ENCODE results near the gene SLC25A47. TPM values are rescaled to one million over a fixed set of nuclear protein-coding genes. Genes with fewer than 3 reads are reported as not detected.
A peak's percentile ranks its signal among the peaks of the same experiment; 100 is the strongest.

SLC25A47 gene
- polyA plus RNA-seq, 10 donors, result 0.11 to 0.14 TPM; not detected in 8

GRCh38 chr14:100375963-100376735, 53.0 kb downstream of the SLC25A47 start, which contains the start of gene WDR25:
Gene WDR25, plus strand, starts transcription at chr14:100376485.
- peak; percentile 95 to 98 (median 95) for DNase-seq

- DNase-seq, result no peak
Measured at GRCh38 chr14:100376751-100377171, 53.6 kb downstream of the SLC25A47 start.

Other genes starting within 250 kb of the SLC25A47 start
- 1 to 10 TPM in 1 of 10 donors, under 1 TPM in 9; 0.17 to 1.2 (median 0.46) TPM for gene DEGS2, start 163.7 kb upstream of the SLC25A47 start, polyA plus RNA-seq (ENCODE audit: insufficient read length in 10 of 10)
- gene YY1, start 84.2 kb upstream of the SLC25A47 start, polyA plus RNA-seq (ENCODE audit: insufficient read length in 10 of 10), result 10 to 100 TPM; 62.4 to 90.3 (median 75.2) TPM
- gene SLC25A29, start 16.9 kb upstream of the SLC25A47 start, polyA plus RNA-seq (ENCODE audit: insufficient read length in 10 of 10), result 10 to 100 TPM; 20.7 to 51.5 (median 25.0) TPM
- gene WDR25, start 53.1 kb downstream of the SLC25A47 start, polyA plus RNA-seq (ENCODE audit: insufficient read length in 10 of 10), result 1 to 10 TPM; 3.9 to 7.0 (median 5.8) TPM

Data from muscle of back (tissue), 11 donors.